Activated T-cell treated with anti-CD3 and anti-CD28 coated beads for 48 hours (primary cell): ENCODE measurements around the gene BACE1-AS.
A peak's percentile ranks its signal among the peaks of the same experiment; 100 is the strongest.
"Not testable (repeated sequence)": the region's sequence is repeated elsewhere in the genome, so short reads cannot be mapped to it uniquely, and the experiment has no call there.

ENCODE experiments used
- DNase-seq: peaks from one replicate; pipeline ENCODE4 v3.0.0-alpha.2; 2020; ENCODE audit warnings: low read depth

The BACE1-AS gene

DNA sequence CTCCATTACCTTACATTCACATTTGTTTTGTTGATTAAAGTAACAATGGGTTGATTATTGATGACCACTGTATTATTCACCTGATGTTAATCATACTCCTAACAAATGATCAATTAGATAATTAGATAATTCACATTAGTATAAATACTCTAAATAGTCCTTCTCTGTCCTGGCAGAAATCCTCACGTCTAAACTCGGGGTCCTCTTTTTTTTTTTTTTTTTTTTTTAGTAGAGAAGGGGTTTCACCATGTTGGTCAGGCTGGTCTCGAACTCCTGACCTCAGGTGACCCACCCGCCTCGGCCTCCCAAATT lies 36.1 kb downstream of the BACE1-AS start:
- DNase-seq: not testable (repeated sequence)

DNA sequence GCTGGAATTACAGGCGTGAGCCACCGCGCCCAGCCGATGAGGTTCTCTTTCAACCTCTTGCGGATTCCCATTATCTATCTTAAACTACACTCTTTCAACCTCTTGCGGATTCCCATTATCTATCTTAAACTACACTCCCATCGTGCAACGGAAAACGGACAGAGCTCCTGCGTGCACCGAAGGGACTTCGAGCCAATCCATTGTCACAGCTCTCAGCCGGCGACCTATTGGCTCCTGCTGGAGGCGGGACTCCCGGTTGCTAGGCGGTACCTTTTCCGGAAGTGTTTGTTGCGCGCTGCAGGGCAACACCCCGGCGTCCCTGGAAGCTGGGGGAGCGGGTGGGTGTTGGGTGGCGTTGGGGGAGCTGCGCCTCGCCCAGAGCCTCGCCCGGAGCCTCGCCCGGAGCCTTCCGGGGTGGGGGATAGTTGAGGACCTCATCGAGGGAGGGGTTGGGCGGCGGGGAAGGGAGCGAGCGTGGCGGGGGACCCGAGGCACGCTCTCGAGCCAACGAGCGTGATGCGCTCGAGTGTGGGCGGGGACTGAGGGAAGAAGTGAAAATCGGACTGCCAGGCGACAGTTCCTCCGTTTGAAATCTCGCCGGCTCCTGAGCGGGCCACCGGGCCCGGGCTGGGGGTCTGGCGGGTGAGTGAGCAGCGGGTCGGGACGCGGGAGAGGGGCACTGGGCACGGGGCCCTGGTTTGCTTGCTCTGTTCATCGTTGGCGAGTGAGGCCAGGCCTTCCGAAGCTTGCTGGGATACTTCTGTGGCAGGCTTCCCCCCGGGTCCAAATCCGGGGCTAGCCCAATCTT lies 36.6 kb downstream of the BACE1-AS start, which contains the start of gene CEP164:
Gene CEP164 (plus strand): TSS at position 288 of the 808 bp plus-strand sequence. CDS start 10,733 bp downstream, outside the sequence.
- peak; percentile 88 for DNase-seq

DNA sequence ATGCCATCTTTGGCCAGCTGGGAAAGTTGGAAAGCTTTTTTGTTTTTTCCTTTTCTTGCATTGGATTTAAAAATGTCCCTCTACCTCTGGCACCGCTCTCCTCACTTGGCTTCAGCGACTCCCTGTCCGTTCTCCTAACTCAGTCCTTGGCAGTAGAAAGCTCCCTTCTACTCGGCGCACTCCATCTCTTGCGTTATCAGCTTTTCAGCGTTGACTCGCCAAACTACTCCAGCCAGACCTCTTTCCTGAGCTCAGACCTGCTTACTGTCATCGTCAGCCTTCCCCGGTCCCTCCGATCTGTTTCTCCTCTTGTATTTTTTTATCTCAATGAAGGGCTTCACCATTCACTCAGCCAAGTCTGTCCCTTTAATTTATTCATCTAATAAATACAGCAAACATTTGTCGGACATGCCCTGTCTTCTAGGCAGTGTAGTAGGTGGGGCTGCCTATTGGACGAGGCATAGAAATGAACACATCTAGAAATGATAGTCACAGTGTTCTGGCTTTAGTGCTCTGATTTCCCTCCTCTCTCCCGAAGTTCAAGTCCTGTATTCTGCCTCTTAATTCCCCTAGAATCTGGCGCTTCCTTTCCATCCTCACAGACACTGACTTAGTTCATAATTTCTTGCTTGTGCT lies 37.3 kb downstream of the BACE1-AS start:
- DNase-seq: no peak

DNA sequence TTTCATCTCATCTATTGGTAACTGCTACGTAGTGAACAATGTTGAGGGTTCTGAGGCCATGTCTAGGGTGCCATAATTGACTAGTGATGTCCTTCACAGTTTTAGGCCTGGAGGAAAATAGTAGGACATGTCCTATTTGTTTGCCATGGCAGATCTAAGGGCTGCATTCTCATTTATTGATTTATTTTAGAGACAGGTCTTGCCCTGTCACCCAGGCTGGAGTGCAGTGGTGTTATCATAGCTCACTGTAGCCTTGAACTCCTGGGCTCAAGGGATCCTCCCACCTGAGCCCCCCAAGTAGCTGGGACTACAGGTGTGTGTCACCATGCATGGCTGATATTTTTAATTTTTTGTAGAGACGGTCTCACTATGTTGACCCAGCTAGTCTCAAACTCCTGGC lies 41.7 kb downstream of the BACE1-AS start:
- DNase-seq: no peak

DNA sequence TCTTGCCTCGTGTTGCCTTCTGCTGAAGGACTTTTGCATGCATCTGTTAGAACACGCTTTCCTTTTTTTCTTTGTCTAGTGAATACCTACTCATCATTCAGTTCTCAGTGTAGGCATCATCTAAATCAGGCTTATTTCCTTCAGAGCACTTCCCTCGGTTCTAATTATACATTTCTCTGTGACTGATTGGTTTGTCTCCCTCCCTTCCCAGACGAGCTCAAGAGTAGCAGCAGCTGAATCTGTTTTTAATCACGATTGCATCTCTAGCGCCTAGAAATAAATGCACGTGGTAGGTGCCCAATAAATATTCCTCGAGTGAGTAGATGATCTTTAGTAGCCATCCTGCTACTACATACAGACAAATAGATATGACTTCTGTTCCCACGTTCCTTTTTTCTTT lies 42.8 kb downstream of the BACE1-AS start:
- DNase-seq: no peak

DNA sequence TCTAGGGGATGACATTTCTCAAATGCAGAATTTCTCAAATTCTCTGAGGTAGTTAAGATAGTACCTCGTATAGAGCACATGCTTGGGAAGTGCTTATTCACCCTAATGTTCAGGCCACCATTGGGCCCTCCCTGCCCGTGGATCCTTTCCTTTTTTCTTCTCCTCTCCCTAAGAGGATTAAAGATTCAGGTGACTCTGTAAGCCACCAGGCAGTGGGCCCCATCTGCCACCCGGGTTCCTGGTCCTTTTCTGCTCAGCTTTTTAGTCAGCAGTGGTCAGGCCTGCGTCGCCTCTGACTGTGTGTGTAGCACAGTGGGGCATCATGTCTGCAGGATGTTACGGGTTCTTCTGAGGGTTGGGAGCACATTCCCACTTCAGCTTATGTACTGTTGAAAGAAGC lies 43.8 kb downstream of the BACE1-AS start:
- DNase-seq: no peak

DNA sequence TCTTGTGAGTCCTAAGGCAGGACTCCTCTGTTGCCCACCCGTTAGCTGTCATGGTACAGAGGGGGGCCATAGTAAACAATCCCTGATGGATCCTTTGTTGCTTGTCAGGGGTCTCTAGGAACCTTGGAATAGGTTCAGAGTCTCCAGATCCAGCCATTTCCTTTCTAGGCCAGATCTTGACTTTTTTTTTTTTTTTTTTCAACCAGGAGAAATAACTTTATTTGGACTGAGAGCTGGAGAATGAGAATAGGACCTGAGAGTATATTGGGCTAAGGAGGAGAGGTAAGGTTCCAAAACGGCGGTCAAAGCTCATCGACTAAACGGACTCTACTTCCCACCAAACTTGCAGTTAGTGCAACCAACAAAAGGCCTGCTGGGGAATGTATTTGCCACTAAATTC lies 44.3 kb downstream of the BACE1-AS start:
- DNase-seq: no peak

DNA sequence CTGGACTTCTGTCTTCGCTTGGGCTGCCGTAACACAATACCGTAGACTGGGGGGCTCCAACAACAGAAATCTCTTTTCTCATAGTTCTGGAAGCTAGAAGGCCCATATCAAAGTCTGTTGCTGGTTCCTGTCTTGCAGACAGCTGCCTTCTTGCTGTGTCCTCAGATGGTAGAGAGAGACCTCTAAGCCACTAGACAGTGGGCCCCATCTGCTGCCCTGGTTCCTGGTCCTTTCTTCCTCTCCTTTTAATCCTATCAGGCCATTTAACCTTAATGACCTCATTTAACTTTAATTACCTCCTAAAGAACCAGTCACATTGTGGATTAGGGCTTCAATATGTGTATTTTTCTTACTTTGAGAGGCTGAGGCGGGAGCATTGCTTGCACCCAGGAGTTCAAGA lies 45.9 kb downstream of the BACE1-AS start:
- no peak for DNase-seq
